Glutamatergic neuron (in vitro differentiated cells): ENCODE data around the gene MBP. TPM values are rescaled to one million over a fixed set of nuclear protein-coding genes. Genes with fewer than 3 reads are reported as not detected.

Experiments used
- DNase-seq: peaks from one replicate; pipeline ENCODE4 v3.0.0; 2022
- H3K27ac Mint-ChIP-seq: one replicate; pipeline ENCODE4 v1.8.0; 2020; ENCODE audit warnings: mild to moderate bottlenecking, mixed read lengths, inconsistent platforms; ENCODE audit not compliant: unreplicated experiment
- H3K27me3 Mint-ChIP-seq: one replicate; pipeline ENCODE4 v1.8.0; 2020; ENCODE audit warnings: mild to moderate bottlenecking, moderate library complexity, mixed read lengths, inconsistent platforms; ENCODE audit not compliant: unreplicated experiment
- H3K36me3 Mint-ChIP-seq: one replicate; pipeline ENCODE4 v1.8.0; 2020; ENCODE audit warnings: mild to moderate bottlenecking, mixed read lengths, inconsistent platforms; ENCODE audit not compliant: unreplicated experiment
- H3K4me1 Mint-ChIP-seq: one replicate; pipeline ENCODE4 v1.8.0; 2020; ENCODE audit warnings: mild to moderate bottlenecking, low read depth, mixed read lengths, inconsistent platforms; ENCODE audit not compliant: unreplicated experiment
- H3K4me3 Mint-ChIP-seq: one replicate; pipeline ENCODE4 v1.8.0; 2020; ENCODE audit warnings: mild to moderate bottlenecking, mixed read lengths, inconsistent platforms; ENCODE audit not compliant: unreplicated experiment
- H3K9me3 Mint-ChIP-seq: one replicate; pipeline ENCODE4 v1.8.0; 2020; ENCODE audit warnings: mild to moderate bottlenecking, moderate library complexity, mixed read lengths, inconsistent platforms; ENCODE audit not compliant: unreplicated experiment
- total RNA-seq: library from RNA; stranded (reverse); fragmentation: NEBNext Ultra II Directional; extraction: Animal tissue kit (Norgen Biotek cat#: 25700); gene quantifications from one replicate; pipeline ENCODE4 v1.2.1, GENCODE V29; 2021; ENCODE audit not compliant: unreplicated experiment
- TF ChIP-seq, protein P1 (sequence below): fragments of 200-600 bp; sonication (generic); IDR thresholded peaks from one replicate; pipeline ENCODE4 v1.5.0; 2021; ENCODE audit not compliant: partially characterized antibody, unreplicated experiment

MBP gene
- total RNA-seq, 1 donor from 2014 or later, result 82.6 TPM

GRCh38 chr18:76986406-76986805 lies 146.2 kb downstream of the MBP start:
- DNase-seq, result no peak
- TF ChIP-seq, protein P1, sequence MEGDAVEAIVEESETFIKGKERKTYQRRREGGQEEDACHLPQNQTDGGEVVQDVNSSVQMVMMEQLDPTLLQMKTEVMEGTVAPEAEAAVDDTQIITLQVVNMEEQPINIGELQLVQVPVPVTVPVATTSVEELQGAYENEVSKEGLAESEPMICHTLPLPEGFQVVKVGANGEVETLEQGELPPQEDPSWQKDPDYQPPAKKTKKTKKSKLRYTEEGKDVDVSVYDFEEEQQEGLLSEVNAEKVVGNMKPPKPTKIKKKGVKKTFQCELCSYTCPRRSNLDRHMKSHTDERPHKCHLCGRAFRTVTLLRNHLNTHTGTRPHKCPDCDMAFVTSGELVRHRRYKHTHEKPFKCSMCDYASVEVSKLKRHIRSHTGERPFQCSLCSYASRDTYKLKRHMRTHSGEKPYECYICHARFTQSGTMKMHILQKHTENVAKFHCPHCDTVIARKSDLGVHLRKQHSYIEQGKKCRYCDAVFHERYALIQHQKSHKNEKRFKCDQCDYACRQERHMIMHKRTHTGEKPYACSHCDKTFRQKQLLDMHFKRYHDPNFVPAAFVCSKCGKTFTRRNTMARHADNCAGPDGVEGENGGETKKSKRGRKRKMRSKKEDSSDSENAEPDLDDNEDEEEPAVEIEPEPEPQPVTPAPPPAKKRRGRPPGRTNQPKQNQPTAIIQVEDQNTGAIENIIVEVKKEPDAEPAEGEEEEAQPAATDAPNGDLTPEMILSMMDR, result no peak
- Mint-ChIP-seq H3K36me3 (no peaks in the 10 kb centered on the region), H3K9me3 (peaks cover 16% of the 10 kb centered on the region), H3K4me3 (no peak overlapping the region), H3K4me1 (peaks cover 36% of the 10 kb centered on the region), H3K27ac (no peak overlapping the region), H3K27me3 (peaks cover 9% of the 10 kb centered on the region)

GRCh38 chr18:76985951-76986236 lies 146.7 kb downstream of the MBP start:
- Mint-ChIP-seq H3K4me3 (no peak overlapping the region), H3K27me3 (peaks cover 8% of the 10 kb centered on the region), H3K36me3 (no peaks in the 10 kb centered on the region), H3K27ac (no peak overlapping the region), H3K9me3 (peaks cover 13% of the 10 kb centered on the region), H3K4me1 (peaks cover 37% of the 10 kb centered on the region)
- DNase-seq, result no peak
- TF ChIP-seq, protein P1, result no peak

GRCh38 chr18:76985156-76985950 lies 147.2 kb downstream of the MBP start:
- Mint-ChIP-seq H3K4me3 (no peak overlapping the region), H3K27ac (no peak overlapping the region), H3K9me3 (peaks cover 12% of the 10 kb centered on the region), H3K27me3 (peaks cover 8% of the 10 kb centered on the region), H3K4me1 (peaks cover 36% of the 10 kb centered on the region), H3K36me3 (no peaks in the 10 kb centered on the region)
- no peak for DNase-seq
- TF ChIP-seq, protein P1, result no peak

- DNase-seq, result no peak
- Mint-ChIP-seq H3K4me1 (peaks cover 35% of the 10 kb centered on the region), H3K9me3 (peaks cover 10% of the 10 kb centered on the region), H3K27me3 (peaks cover 4% of the 10 kb centered on the region), H3K36me3 (no peaks in the 10 kb centered on the region), H3K4me3 (no peak overlapping the region), H3K27ac (no peak overlapping the region)
- TF ChIP-seq, protein P1, result no peak
These were observed 148.1 kb downstream of the MBP start for GRCh38 chr18:76984193-76985155.
